Activated T-cell treated with anti-CD3 and anti-CD28 coated beads, Interleukin-2, amount 50 U/mL, for 72 hours (primary cell): ENCODE results near the gene DEK. TPM values are rescaled to one million over a fixed set of nuclear protein-coding genes. Genes with fewer than 3 reads are reported as not detected.
A peak's percentile ranks its signal among the peaks of the same experiment; 100 is the strongest.

Experiments
- ATAC-seq, 2 donors: fragments of 150-1000 bp; cut with Tn5 transposase; replicated peaks in 1 of 2; 2 replicates each; pipeline ENCODE4 v1.10.0; 2021; ENCODE audit warnings: moderate library complexity in 2 of 2, mild to moderate bottlenecking in 1 of 2
- DNase-seq, 2 donors: peaks; one replicate each; pipeline ENCODE4 v3.0.0; 2021 to 2022; ENCODE audit warnings: mixed read lengths in 1 of 2
- H3K27ac Mint-ChIP-seq: one replicate; pipeline ENCODE4 v1.8.0; 2022; ENCODE audit warnings: mild to moderate bottlenecking, moderate library complexity, mixed read lengths
- H3K27me3 Mint-ChIP-seq: one replicate; pipeline ENCODE4 v1.8.0; 2022; ENCODE audit warnings: low read depth, mixed read lengths
- H3K36me3 Mint-ChIP-seq, 2 donors: one replicate each; pipeline ENCODE4 v1.8.0; 2022; ENCODE audit warnings: mixed read lengths in 2 of 2, mild to moderate bottlenecking in 1 of 2; ENCODE audit not compliant: insufficient read depth in 2 of 2
- H3K4me1 Mint-ChIP-seq: one replicate; pipeline ENCODE4 v1.8.0; 2022; ENCODE audit warnings: low read depth, mixed read lengths
- H3K4me3 Mint-ChIP-seq, 2 donors: one replicate each; pipeline ENCODE4 v1.8.0; 2022; ENCODE audit warnings: mild to moderate bottlenecking in 2 of 2, mixed read lengths in 2 of 2, moderate library complexity in 2 of 2
- H3K9me3 Mint-ChIP-seq, 2 donors: one replicate each; pipeline ENCODE4 v1.8.0; 2022; ENCODE audit warnings: mixed read lengths in 2 of 2
- total RNA-seq, 2 donors: library from RNA; stranded (reverse); gene quantifications; one replicate each; pipeline ENCODE4 v1.2.3, GENCODE V29; 2022

Gene DEK
- total RNA-seq, 2 donors from 2014 or later: 175 to 204 TPM

- no peak for ATAC-seq
- H3K36me3 Mint-ChIP-seq: no peaks in the 10 kb centered on the region
- no peak for DNase-seq
- H3K9me3 Mint-ChIP-seq: no peaks in the 10 kb centered on the region
- H3K27me3 Mint-ChIP-seq: peaks cover 72% of the 10 kb centered on the region
- no peak overlapping the region for H3K4me3 Mint-ChIP-seq
- H3K27ac Mint-ChIP-seq: no peak overlapping the region
- no peaks in the 10 kb centered on the region for H3K4me1 Mint-ChIP-seq
Measured at GRCh38 chr6:18279422-18279821, 15.1 kb upstream of the DEK start.

GRCh38 chr6:18277237-18278006 is 13.1 kb upstream of the DEK start:
- Mint-ChIP-seq H3K36me3 (no peaks in the 10 kb centered on the region), H3K27me3 (peaks cover 72% of the 10 kb centered on the region), H3K27ac (no peak overlapping the region), H3K4me3 (peak overlapping the region; percentile 75), H3K4me1 (no peaks in the 10 kb centered on the region), H3K9me3 (no peaks in the 10 kb centered on the region)
- ATAC-seq (no peak), DNase-seq (no peak)

- no peaks in the 10 kb centered on the region for H3K36me3 Mint-ChIP-seq
- H3K9me3 Mint-ChIP-seq: no peaks in the 10 kb centered on the region
- H3K4me1 Mint-ChIP-seq: no peaks in the 10 kb centered on the region
- DNase-seq (no peak), ATAC-seq (no peak)
- H3K27me3 Mint-ChIP-seq: peaks cover 67% of the 10 kb centered on the region
- no peak overlapping the region for H3K27ac Mint-ChIP-seq
- peak overlapping the region; percentile 75 for H3K4me3 Mint-ChIP-seq
Measured at GRCh38 chr6:18276610-18277236, 12.4 kb upstream of the DEK start.

- ATAC-seq (no peak), DNase-seq (no peak)
- H3K27me3 Mint-ChIP-seq: peaks cover 12% of the 10 kb centered on the region
- H3K36me3 Mint-ChIP-seq: peaks cover 4% of the 10 kb centered on the region in 2 donors
- H3K9me3 Mint-ChIP-seq: peaks cover under 1 to 2% of the 10 kb centered on the region in 2 donors
- H3K27ac Mint-ChIP-seq: no peak overlapping the region
- no peak overlapping the region for H3K4me3 Mint-ChIP-seq
- H3K4me1 Mint-ChIP-seq: peaks cover 5% of the 10 kb centered on the region
Measured at GRCh38 chr6:18270216-18270615, 5.9 kb upstream of the DEK start.

- H3K36me3 Mint-ChIP-seq: peaks cover 4 to 5% of the 10 kb centered on the region in 2 donors
- no peak overlapping the region for H3K27ac Mint-ChIP-seq
- H3K9me3 Mint-ChIP-seq: peaks cover 1 to 2% of the 10 kb centered on the region in 2 donors
- H3K4me3 Mint-ChIP-seq: no peak overlapping the region
- ATAC-seq (no peak), DNase-seq (no peak)
- H3K4me1 Mint-ChIP-seq: peaks cover 10% of the 10 kb centered on the region
- peaks cover 7% of the 10 kb centered on the region for H3K27me3 Mint-ChIP-seq
Measured at GRCh38 chr6:18269717-18270116, 5.4 kb upstream of the DEK start.

GRCh38 chr6:18269253-18269652 is 4.9 kb upstream of the DEK start:
- no peak overlapping the region for H3K27ac Mint-ChIP-seq
- H3K4me3 Mint-ChIP-seq: no peak overlapping the region
- H3K36me3 Mint-ChIP-seq: peaks cover 4 to 5% of the 10 kb centered on the region in 2 donors
- peaks cover 4% of the 10 kb centered on the region for H3K27me3 Mint-ChIP-seq
- no peak for DNase-seq
- H3K4me1 Mint-ChIP-seq: peaks cover 10% of the 10 kb centered on the region
- H3K9me3 Mint-ChIP-seq: peaks cover 1 to 2% of the 10 kb centered on the region in 2 donors
- ATAC-seq: no peak

- H3K27ac Mint-ChIP-seq: no peak overlapping the region
- peaks cover 1 to 2% of the 10 kb centered on the region in 2 donors for H3K9me3 Mint-ChIP-seq
- ATAC-seq (no peak), DNase-seq (no peak)
- H3K4me1 Mint-ChIP-seq: peaks cover 15% of the 10 kb centered on the region
- H3K36me3 Mint-ChIP-seq: peaks cover 10 to 12% of the 10 kb centered on the region in 2 donors
- H3K27me3 Mint-ChIP-seq: no peaks in the 10 kb centered on the region
- no peak overlapping the region for H3K4me3 Mint-ChIP-seq
Measured at GRCh38 chr6:18268066-18268465, 3.7 kb upstream of the DEK start.

- peaks cover 1 to 2% of the 10 kb centered on the region in 2 donors for H3K9me3 Mint-ChIP-seq
- no peaks in the 10 kb centered on the region for H3K27me3 Mint-ChIP-seq
- ATAC-seq: no peak
- no peak for DNase-seq
- peaks cover 20 to 28% of the 10 kb centered on the region in 2 donors for H3K36me3 Mint-ChIP-seq
- no peak overlapping the region for H3K4me3 Mint-ChIP-seq
- H3K27ac Mint-ChIP-seq: no peak overlapping the region
- peaks cover 31% of the 10 kb centered on the region for H3K4me1 Mint-ChIP-seq
Measured at GRCh38 chr6:18266523-18266912, 2.2 kb upstream of the DEK start.

GRCh38 chr6:18265787-18266522 is 1.6 kb upstream of the DEK start:
- Mint-ChIP-seq H3K36me3 (peaks cover 20 to 30% of the 10 kb centered on the region in 2 donors), H3K27ac (peak overlapping the region; percentile 92), H3K4me3 (peak overlapping the region; percentile 84 to 90), H3K27me3 (no peaks in the 10 kb centered on the region), H3K9me3 (peaks cover 1 to 2% of the 10 kb centered on the region in 2 donors), H3K4me1 (peaks cover 36% of the 10 kb centered on the region)
- DNase-seq: no peak
- ATAC-seq: no peak

- peaks cover 1 to 2% of the 10 kb centered on the region in 2 donors for H3K9me3 Mint-ChIP-seq
- H3K4me1 Mint-ChIP-seq: peaks cover 46% of the 10 kb centered on the region
- H3K27me3 Mint-ChIP-seq: no peaks in the 10 kb centered on the region
- ATAC-seq (no peak), DNase-seq (no peak)
- peak overlapping the region; percentile 92 for H3K27ac Mint-ChIP-seq
- peak overlapping the region; percentile 84 to 90 for H3K4me3 Mint-ChIP-seq
- peaks cover 22 to 36% of the 10 kb centered on the region in 2 donors for H3K36me3 Mint-ChIP-seq
Measured at GRCh38 chr6:18264923-18265377, 620 bp upstream of the DEK start.

GRCh38 chr6:18263418-18264218 is 712 bp downstream of the DEK start:
- ATAC-seq: peak in 1 of 2 donors; percentile 2
- Mint-ChIP-seq H3K27me3 (no peaks in the 10 kb centered on the region), H3K27ac (peak overlapping the region; percentile 99), H3K9me3 (peaks cover 1 to 2% of the 10 kb centered on the region in 2 donors), H3K4me3 (peak overlapping the region; percentile 98 to 99), H3K36me3 (peaks cover 22 to 42% of the 10 kb centered on the region in 2 donors), H3K4me1 (peaks cover 57% of the 10 kb centered on the region)
- DNase-seq: peak; percentile 35 to 41

- Mint-ChIP-seq H3K9me3 (peaks cover 1 to 2% of the 10 kb centered on the region in 2 donors), H3K36me3 (peaks cover 22 to 47% of the 10 kb centered on the region in 2 donors), H3K4me1 (peaks cover 60% of the 10 kb centered on the region), H3K27me3 (no peaks in the 10 kb centered on the region), H3K27ac (peak overlapping the region; percentile 99), H3K4me3 (peak overlapping the region; percentile 98 to 99)
- ATAC-seq: peak; percentile 61 to 64
- DNase-seq: peak; percentile 56 to 59
Measured at GRCh38 chr6:18262702-18263417, 1.5 kb downstream of the DEK start.
